Measurements from ENCODE around the gene SNRPD1.
A peak's percentile ranks its signal among the peaks of the same experiment; 100 is the strongest.

Gene SNRPD1

DNA sequence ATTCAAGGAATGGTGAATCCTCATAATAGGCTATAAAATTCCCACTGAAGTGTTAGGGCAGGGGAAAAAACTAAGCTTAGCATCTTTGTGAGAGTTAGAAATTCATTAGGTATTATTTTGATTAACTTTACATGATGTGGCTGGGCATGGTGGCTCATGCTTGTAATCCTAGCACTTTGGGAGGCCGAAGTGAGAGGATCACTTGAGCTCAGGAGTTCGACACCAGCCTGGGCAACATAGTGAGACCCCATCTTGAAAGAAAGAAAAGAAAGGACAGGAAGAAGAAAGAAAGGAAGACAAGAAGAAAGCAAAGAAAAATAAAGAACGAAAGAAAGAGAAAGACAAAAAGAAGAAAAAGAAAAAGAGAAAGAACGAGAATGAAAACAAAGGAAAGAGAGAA is 40.0 kb downstream of the SNRPD1 start:
- H3K4me3 ChIP-seq (ENCODE audit: low read depth, low read length) = no peak overlapping the region
- in situ Hi-C loops (cut with HindIII; ENCODE audit: low sequenced_read_pairs) = no loop called here
- DNase-seq (ENCODE audit: low read depth) = no peak
- TF ChIP-seq CTCF (IDR thresholded peaks at IDR 0.05; ENCODE audit: low read depth, low read length, missing control alignments) = no peak

DNA sequence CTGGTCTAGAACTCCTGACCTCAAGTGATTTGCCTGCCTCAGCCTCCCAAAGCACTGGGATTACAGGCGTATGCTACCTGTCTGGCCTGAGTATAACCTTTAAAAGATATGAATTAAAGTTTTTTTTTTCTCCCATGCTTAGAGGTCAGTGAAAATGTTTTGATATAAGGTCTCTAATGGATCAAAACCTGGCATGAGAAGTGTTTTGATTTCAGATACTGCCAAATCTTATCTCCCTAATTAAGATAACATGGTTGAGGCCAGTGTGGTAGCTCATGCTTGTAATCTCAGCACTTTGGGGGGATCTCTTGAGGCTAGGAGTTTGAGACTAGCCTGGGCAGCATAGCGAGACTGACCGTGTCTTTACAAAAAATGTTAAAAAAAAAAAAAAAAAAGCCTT is 41.2 kb downstream of the SNRPD1 start:
- no peak for TF ChIP-seq CTCF (IDR thresholded peaks at IDR 0.05; ENCODE audit: low read depth, low read length, missing control alignments)
- in situ Hi-C loops (cut with HindIII; ENCODE audit: low sequenced_read_pairs) = no loop called here
- no peak overlapping the region for H3K4me3 ChIP-seq (ENCODE audit: low read depth, low read length)
- DNase-seq (ENCODE audit: low read depth) = no peak

DNA sequence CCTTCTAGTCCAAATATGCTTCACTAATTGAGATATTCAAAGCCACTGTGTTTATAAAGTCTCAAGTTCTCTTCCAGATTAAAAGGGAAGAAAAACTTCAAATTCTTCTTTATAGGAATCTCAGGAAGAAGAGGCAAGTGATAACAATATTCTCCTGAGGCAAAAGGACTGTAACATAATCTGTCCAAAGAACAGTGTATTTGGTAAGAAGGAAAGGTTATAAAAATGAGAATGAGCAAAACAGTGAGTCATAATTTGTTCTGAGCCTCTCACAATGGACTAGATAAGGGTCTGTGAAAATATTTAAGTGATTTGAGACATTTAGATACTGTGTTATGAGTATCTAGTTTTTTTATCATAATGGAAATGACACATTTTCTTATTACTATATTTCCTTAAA is 44.3 kb downstream of the SNRPD1 start:
- in situ Hi-C loops (cut with HindIII; ENCODE audit: low sequenced_read_pairs) = no loop called here
- peak; percentile 2 for DNase-seq (ENCODE audit: low read depth)
- no peak for TF ChIP-seq CTCF (IDR thresholded peaks at IDR 0.05; ENCODE audit: low read depth, low read length, missing control alignments)
- H3K4me3 ChIP-seq (ENCODE audit: low read depth, low read length) = no peak overlapping the region

GRCh38 chr18:21660078-21660477 is 48.0 kb downstream of the SNRPD1 start:
- H3K4me3 ChIP-seq (ENCODE audit: low read depth, low read length) = no peak overlapping the region
- no peak for DNase-seq (ENCODE audit: low read depth)
- TF ChIP-seq CTCF (IDR thresholded peaks at IDR 0.05; ENCODE audit: low read depth, low read length, missing control alignments) = no peak
- in situ Hi-C loops (cut with HindIII; ENCODE audit: low sequenced_read_pairs) = no loop called here

- in situ Hi-C loops (cut with HindIII; ENCODE audit: low sequenced_read_pairs) = no loop called here
- no peak overlapping the region for H3K4me3 ChIP-seq (ENCODE audit: low read depth, low read length)
- no peak for DNase-seq (ENCODE audit: low read depth)
- no peak for TF ChIP-seq CTCF (IDR thresholded peaks at IDR 0.05; ENCODE audit: low read depth, low read length, missing control alignments)
Observed at GRCh38 chr18:21662581-21662980, 50.5 kb downstream of the SNRPD1 start.

GRCh38 chr18:21663578-21663977 is 51.5 kb downstream of the SNRPD1 start:
- DNase-seq (ENCODE audit: low read depth) = no peak
- TF ChIP-seq CTCF (IDR thresholded peaks at IDR 0.05; ENCODE audit: low read depth, low read length, missing control alignments) = no peak
- H3K4me3 ChIP-seq (ENCODE audit: low read depth, low read length) = no peak overlapping the region
- in situ Hi-C loops (cut with HindIII; ENCODE audit: low sequenced_read_pairs) = no loop called here

DNA sequence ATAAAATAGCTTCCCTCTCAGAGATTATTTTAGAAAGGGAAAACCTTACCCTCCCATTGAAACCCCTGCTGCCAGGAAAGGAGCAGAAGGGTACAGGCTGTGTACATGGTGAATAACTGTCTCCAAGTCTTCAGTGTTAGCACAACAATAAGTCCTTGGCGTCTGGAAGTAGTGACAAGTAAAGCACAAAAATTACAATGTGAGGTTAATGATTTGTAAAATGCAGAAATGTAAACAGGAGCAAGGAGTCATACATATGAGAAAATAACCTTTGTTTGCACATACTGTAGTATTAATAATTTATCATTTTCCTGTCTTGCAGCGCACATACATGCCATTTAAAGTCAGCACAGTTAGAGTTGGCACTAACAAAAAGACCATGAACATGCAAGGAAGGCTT is 52.0 kb downstream of the SNRPD1 start:
- in situ Hi-C loops (cut with HindIII; ENCODE audit: low sequenced_read_pairs) = no loop called here
- DNase-seq (ENCODE audit: low read depth) = no peak
- H3K4me3 ChIP-seq (ENCODE audit: low read depth, low read length) = no peak overlapping the region
- no peak for TF ChIP-seq CTCF (IDR thresholded peaks at IDR 0.05; ENCODE audit: low read depth, low read length, missing control alignments)
